ENCODE results near the gene KCNK3.

- TF ChIP-seq, protein P1, sequence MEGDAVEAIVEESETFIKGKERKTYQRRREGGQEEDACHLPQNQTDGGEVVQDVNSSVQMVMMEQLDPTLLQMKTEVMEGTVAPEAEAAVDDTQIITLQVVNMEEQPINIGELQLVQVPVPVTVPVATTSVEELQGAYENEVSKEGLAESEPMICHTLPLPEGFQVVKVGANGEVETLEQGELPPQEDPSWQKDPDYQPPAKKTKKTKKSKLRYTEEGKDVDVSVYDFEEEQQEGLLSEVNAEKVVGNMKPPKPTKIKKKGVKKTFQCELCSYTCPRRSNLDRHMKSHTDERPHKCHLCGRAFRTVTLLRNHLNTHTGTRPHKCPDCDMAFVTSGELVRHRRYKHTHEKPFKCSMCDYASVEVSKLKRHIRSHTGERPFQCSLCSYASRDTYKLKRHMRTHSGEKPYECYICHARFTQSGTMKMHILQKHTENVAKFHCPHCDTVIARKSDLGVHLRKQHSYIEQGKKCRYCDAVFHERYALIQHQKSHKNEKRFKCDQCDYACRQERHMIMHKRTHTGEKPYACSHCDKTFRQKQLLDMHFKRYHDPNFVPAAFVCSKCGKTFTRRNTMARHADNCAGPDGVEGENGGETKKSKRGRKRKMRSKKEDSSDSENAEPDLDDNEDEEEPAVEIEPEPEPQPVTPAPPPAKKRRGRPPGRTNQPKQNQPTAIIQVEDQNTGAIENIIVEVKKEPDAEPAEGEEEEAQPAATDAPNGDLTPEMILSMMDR (IDR thresholded peaks at IDR 0.05), result no peak
- TF ChIP-seq ZFX (IDR thresholded peaks at IDR 0.05; ENCODE audit: borderline replicate concordance), result no peak
Observed at GRCh38 chr2:26705126-26705525, 12.6 kb downstream of the KCNK3 start.
